Mesendoderm (in vitro differentiated cells): ENCODE measurements around the gene SUFU.
A peak's percentile ranks its signal among the peaks of the same experiment; 100 is the strongest.
"Not testable (repeated sequence)": the region's sequence is repeated elsewhere in the genome, so short reads cannot be mapped to it uniquely, and the experiment has no call there.

ENCODE experiments used
- DNase-seq: peaks from one replicate; pipeline ENCODE4 v3.0.0; 2013
- H2AK5ac ChIP-seq: 2 replicates; pipeline ENCODE4 v1.6.1; 2013; ENCODE audit warnings: low read length, inconsistent platforms
- H2BK120ac ChIP-seq: 2 replicates; pipeline ENCODE4 v1.6.1; 2013; ENCODE audit warnings: low read depth, mild to moderate bottlenecking, low read length, moderate library complexity, mixed read lengths
- H2BK15ac ChIP-seq: replicated peaks from 2 replicates; pipeline ENCODE4 v1.6.1; 2013; ENCODE audit warnings: low read depth, mild to moderate bottlenecking, moderate library complexity
- H2BK5ac ChIP-seq: 2 replicates; pipeline ENCODE4 v1.6.1; 2013; ENCODE audit warnings: low read length, inconsistent platforms
- H3K18ac ChIP-seq: 2 replicates; pipeline ENCODE4 v1.6.1; 2013; ENCODE audit warnings: mild to moderate bottlenecking, low read length, mixed read lengths
- H3K23ac ChIP-seq: one replicate; pipeline ENCODE4 v1.6.1; 2013; ENCODE audit warnings: low read length
- H3K27ac ChIP-seq: 2 replicates; pipeline ENCODE4 v1.5.1; 2013; ENCODE audit warnings: low read depth, mild to moderate bottlenecking, inconsistent platforms, low read length, moderate library complexity
- H3K27me3 ChIP-seq: 2 replicates; pipeline ENCODE4 v1.6.1; 2013; ENCODE audit warnings: low read length, control low read depth, mild to moderate bottlenecking, inconsistent platforms; ENCODE audit not compliant: insufficient read depth, poor library complexity
- H3K36me3 ChIP-seq: 2 replicates; pipeline ENCODE4 v1.6.1; 2013; ENCODE audit warnings: low read length, inconsistent platforms; ENCODE audit not compliant: control insufficient read depth, insufficient read depth
- H3K4ac ChIP-seq: one replicate; pipeline ENCODE4 v1.6.1; 2013; ENCODE audit warnings: low read depth, mild to moderate bottlenecking, low read length, moderate library complexity
- H3K4me1 ChIP-seq: 2 replicates; pipeline ENCODE4 v1.6.1; 2013; ENCODE audit warnings: low read depth, low read length, inconsistent platforms; ENCODE audit not compliant: control insufficient read depth
- H3K4me2 ChIP-seq: 2 replicates; pipeline ENCODE4 v1.6.1; 2013; ENCODE audit warnings: low read length
- H3K4me3 ChIP-seq: 2 replicates; pipeline ENCODE4 v1.5.1; 2013; ENCODE audit warnings: mild to moderate bottlenecking, low read length
- H3K56ac ChIP-seq: one replicate; pipeline ENCODE4 v1.6.1; 2013; ENCODE audit warnings: low read length
- H3K79me1 ChIP-seq: 2 replicates; pipeline ENCODE4 v1.6.1; 2013; ENCODE audit warnings: low read length, inconsistent platforms
- H3K79me2 ChIP-seq: 2 replicates; pipeline ENCODE4 v1.6.1; 2013; ENCODE audit warnings: mild to moderate bottlenecking, low read length; ENCODE audit not compliant: control insufficient read depth, insufficient read depth
- H3K9ac ChIP-seq: 2 replicates; pipeline ENCODE4 v1.6.1; 2013; ENCODE audit warnings: low read length, inconsistent platforms
- H4K5ac ChIP-seq: one replicate; pipeline ENCODE4 v1.6.1; 2013; ENCODE audit warnings: low read length
- H4K8ac ChIP-seq: one replicate; pipeline ENCODE4 v1.6.1; 2013; ENCODE audit warnings: low read depth, mild to moderate bottlenecking, control low read depth, low read length, moderate library complexity
- WGBS: extraction: QIAGEN DNeasy Blood & Tissue Kit; methylation state at CpG from one replicate; pipeline ENCODE4 v1.1.7; 2013; ENCODE audit warnings: low lambda C conversion rate, missing lambda C conversion rate; ENCODE audit not compliant: insufficient coverage; ENCODE audit errors: extremely low coverage; 5-methylcytosine and 5-hydroxymethylcytosine counted together

Gene SUFU

DNA sequence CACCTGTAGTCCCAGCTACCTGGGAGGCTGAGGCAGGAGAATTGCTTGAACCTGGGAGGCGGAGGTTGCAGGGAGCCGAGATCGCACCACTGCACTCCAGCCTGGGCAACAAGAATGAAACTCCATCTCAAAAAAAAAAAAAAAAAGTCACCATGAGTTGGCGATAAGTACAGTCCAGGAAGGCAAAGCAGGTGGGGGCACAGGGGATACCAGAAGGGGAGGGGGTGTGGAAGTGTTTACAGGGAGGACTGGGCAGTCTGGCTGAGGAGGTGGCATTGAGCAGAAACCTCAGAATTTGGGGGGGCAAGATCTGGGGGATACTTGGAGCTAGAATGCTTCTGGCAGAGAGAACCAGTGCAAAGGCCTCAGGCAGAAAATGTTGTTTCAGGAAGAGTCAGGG lies 163.6 kb downstream of the SUFU start:
- not testable (repeated sequence) for H2BK15ac ChIP-seq, DNase-seq, H3K27ac ChIP-seq, H2BK5ac ChIP-seq, H3K9ac ChIP-seq, H3K4ac ChIP-seq, H3K27me3 ChIP-seq, H3K23ac ChIP-seq, H2BK120ac ChIP-seq, H3K4me2 ChIP-seq, H4K8ac ChIP-seq, H3K79me2 ChIP-seq, H3K56ac ChIP-seq, H3K18ac ChIP-seq, H4K5ac ChIP-seq, H3K36me3 ChIP-seq, H3K4me3 ChIP-seq, H3K79me1 ChIP-seq, H3K4me1 ChIP-seq, H2AK5ac ChIP-seq
- WGBS: no CpG with 5 or more reads among the region's 4 CpGs

DNA sequence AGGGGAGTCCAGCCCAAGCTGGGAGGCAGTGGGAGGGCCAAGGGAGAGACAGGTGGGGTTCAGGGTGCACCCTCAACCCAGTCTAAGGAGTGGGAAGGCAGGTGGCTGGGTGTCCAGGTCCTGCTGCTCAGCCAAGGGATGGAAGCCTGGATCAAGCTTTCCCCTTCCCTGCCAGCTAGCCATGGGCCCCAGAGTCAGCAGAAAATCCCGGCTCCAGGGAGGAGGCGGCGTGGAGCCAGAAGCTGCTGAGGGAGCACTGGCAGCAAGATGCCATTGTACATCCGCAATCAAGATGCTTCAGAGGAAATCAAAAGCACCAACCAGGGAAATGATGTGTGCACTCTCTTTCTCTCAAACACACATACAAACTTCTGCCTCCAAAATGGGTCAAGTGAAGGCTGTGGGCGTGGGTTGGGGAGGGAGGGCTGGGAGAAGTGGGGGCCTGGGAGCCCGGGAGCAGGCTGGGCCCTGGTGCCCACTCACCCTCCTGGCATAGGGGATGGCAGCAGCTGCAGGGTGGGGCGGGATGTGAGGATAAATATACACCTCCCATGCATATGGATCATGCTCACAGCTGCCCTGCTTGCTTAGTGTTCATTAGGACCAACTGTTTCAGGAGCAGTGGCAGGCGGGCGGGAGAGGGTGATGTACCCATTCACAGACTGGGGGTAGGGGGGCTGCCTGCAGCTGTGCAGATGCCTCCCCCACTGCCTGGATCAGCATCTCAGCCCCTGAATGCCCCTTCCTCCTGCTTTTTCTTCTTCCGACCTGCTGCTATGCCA lies 164.7 kb downstream of the SUFU start:
- Histone ChIP-seq H3K4me2 (no peak overlapping the region), H3K56ac (no peak overlapping the region), H2BK5ac (no peak overlapping the region), H4K5ac (no peak overlapping the region), H3K79me2 (no peaks in the 10 kb centered on the region), H3K36me3 (no peaks in the 10 kb centered on the region), H2AK5ac (no peak overlapping the region), H2BK15ac (no peak overlapping the region), H3K27ac (no peak overlapping the region), H3K27me3 (no peaks in the 10 kb centered on the region), H4K8ac (no peak overlapping the region), H3K23ac (peak overlapping the region; percentile 7), H3K4ac (no peak overlapping the region), H3K4me1 (peaks cover 4% of the 10 kb centered on the region), H2BK120ac (no peak overlapping the region), H3K18ac (no peak overlapping the region), H3K9ac (no peak overlapping the region), H3K79me1 (no peaks in the 10 kb centered on the region), H3K4me3 (no peak overlapping the region)
- no CpG with 5 or more reads among the region's 10 CpGs for WGBS
- DNase-seq: no peak

DNA sequence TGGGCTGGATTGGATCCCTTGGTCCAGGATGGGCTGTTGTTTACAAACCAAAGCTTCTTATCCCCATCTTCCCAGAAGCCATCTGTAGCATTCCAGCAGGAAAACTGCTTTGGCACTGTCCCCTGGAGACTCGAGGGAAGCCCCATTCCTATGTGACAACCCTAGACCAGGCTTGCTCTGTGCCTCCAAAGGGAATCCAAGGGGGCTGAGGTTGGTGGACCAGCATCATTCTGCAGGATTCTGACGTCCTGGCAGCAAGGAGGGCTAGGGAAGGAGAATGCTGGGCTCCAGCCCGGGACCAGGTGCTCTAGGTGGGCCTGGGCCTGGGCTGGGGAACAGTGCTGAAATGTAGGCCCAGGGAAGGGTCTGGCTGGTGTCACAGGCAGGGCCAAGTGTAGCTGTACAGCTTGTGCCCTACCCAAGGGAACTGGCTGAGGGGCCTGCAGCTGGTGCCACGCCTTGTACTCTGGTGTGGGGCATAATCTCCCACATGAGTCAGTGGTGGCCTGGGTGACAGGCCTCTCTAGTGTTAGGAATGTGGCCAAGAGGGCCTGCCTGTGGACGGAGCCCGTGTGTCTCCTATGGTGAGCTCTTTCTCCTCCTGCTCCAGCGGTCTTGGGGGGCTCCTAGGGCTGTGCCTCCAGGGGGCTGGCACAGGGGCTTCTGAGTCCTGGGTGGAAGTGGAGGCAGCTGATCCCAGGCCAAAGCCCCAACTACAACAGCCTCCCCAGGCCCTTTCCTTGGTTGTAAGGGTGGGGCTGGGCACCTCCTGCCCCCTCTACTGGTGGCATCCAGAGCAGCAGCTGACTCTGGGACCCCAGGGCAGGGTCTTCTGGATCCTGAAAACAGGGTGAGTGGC lies 165.7 kb downstream of the SUFU start:
- H4K5ac ChIP-seq: no peak overlapping the region
- H3K9ac ChIP-seq: no peak overlapping the region
- no peaks in the 10 kb centered on the region for H3K36me3 ChIP-seq
- H3K27me3 ChIP-seq: no peaks in the 10 kb centered on the region
- H3K79me2 ChIP-seq: no peaks in the 10 kb centered on the region
- no peak overlapping the region for H2AK5ac ChIP-seq
- H2BK120ac ChIP-seq: no peak overlapping the region
- H3K79me1 ChIP-seq: no peaks in the 10 kb centered on the region
- peak overlapping the region; percentile 42 for H3K56ac ChIP-seq
- no peak overlapping the region for H4K8ac ChIP-seq
- H2BK15ac ChIP-seq: no peak overlapping the region
- H2BK5ac ChIP-seq: no peak overlapping the region
- H3K23ac ChIP-seq: peak overlapping the region; percentile 7
- no peak overlapping the region for H3K4me3 ChIP-seq
- H3K4ac ChIP-seq: no peak overlapping the region
- peaks cover 9% of the 10 kb centered on the region for H3K4me1 ChIP-seq
- no CpG with 5 or more reads among the region's 7 CpGs for WGBS
- H3K27ac ChIP-seq: no peak overlapping the region
- peak; percentile 47 for DNase-seq
- no peak overlapping the region for H3K4me2 ChIP-seq
- no peak overlapping the region for H3K18ac ChIP-seq

DNA sequence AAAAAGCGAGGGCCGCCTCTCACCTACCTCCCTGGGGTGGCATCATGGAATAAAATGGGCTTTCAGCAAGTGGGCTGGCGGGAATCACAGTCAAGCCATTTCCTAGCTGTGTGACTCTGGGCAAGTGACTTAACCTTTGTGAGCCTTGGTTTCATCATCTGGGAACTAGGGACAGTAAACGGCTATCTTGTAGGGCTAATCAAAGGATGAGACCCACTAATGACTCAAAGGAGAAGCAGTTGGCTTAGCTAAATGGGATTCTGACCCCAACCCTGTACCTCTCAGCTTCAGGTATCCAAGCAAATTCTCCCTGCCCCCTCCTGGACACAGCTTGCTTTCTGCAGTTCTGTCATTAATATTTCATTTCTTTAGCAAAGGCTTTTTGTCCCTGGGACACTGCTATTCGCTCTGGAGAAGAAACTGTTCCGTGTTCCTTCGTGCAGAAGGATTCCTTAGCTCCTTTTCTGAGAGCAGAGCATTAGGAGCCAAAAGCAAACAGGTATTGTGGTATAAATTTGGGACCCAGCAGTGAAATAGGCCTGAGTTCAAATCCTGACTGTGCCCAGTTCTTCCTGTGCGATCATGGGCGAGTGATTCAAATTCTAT lies 166.4 kb downstream of the SUFU start:
- Histone ChIP-seq H2AK5ac (peak overlapping the region; percentile 85), H4K5ac (no peak overlapping the region), H2BK5ac (no peak overlapping the region), H3K36me3 (no peaks in the 10 kb centered on the region), H3K79me2 (no peaks in the 10 kb centered on the region), H3K4me3 (no peak overlapping the region), H3K4me2 (no peak overlapping the region), H3K9ac (no peak overlapping the region), H4K8ac (no peak overlapping the region), H3K79me1 (no peaks in the 10 kb centered on the region), H3K27ac (no peak overlapping the region), H3K56ac (peak overlapping the region; percentile 25), H2BK120ac (no peak overlapping the region), H3K4ac (no peak overlapping the region), H3K4me1 (peaks cover 15% of the 10 kb centered on the region), H3K23ac (no peak overlapping the region), H3K27me3 (no peaks in the 10 kb centered on the region), H2BK15ac (no peak overlapping the region), H3K18ac (no peak overlapping the region)
- DNase-seq: no peak
- no CpG with 5 or more reads among the region's 9 CpGs for WGBS

DNA sequence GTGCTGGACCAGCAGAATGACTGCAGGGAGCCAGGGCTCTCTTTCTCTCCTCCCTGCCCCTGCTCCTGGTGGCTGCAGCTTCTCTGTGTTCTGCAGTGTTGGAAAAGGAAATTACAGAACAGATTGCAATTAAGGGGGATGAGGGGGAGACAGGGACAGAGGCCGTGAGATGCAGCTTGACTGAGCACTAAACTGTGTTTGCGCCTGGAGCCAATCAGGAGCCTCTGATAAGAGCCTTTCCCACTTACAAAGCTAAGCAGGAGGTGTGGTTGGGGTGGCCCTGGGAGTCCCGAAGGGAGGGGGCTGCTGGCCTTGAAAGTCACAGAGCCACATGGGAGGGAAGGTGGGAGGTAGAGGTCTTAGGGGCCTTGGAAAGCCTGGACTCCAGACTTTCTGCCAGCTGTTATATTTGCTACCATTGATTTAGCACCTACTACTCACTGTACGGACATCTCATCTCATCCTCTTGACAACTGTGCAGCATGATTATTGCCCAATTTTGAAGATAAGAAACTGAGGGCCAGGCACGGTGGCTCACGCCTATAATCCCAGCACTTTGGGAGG lies 167.2 kb downstream of the SUFU start:
- Histone ChIP-seq H3K79me1 (no peaks in the 10 kb centered on the region), H2AK5ac (no peak overlapping the region), H4K8ac (no peak overlapping the region), H3K56ac (no peak overlapping the region), H3K4me1 (peaks cover 17% of the 10 kb centered on the region), H3K23ac (no peak overlapping the region), H3K36me3 (no peaks in the 10 kb centered on the region), H3K27ac (no peak overlapping the region), H2BK120ac (no peak overlapping the region), H2BK15ac (no peak overlapping the region), H3K18ac (no peak overlapping the region), H2BK5ac (no peak overlapping the region), H3K4me3 (no peak overlapping the region), H3K4ac (no peak overlapping the region), H3K27me3 (no peaks in the 10 kb centered on the region), H3K79me2 (no peaks in the 10 kb centered on the region), H3K4me2 (no peak overlapping the region), H4K5ac (no peak overlapping the region), H3K9ac (no peak overlapping the region)
- peak; percentile 67 for DNase-seq
- no CpG with 5 or more reads among the region's 6 CpGs for WGBS
